Activated B cell treated with CpG ODN at 0.5 μM for 24 hours (primary cell): ENCODE results near the gene PRR27. TPM values are rescaled to one million over a fixed set of nuclear protein-coding genes. Genes with fewer than 3 reads are reported as not detected.

ENCODE experiments used
- ATAC-seq: fragments of 200-7000 bp; cut with Tn5 transposase; one replicate; pipeline ENCODE4 v1.10.0; 2021; ENCODE audit warnings: low read depth, mild to moderate bottlenecking, moderate library complexity
- CTCF ChIA-PET: fragments of 350-600 bp; sonication (Branson Sonifier 250); formaldehyde crosslinking; loops from one replicate; lab custom pipeline; 2021; ENCODE audit warnings: antibody characterized with exemption; lab: Charles Lee
- POLR2A ChIA-PET: fragments of 350-600 bp; sonication (Branson Sonifier 250); formaldehyde crosslinking; loops from one replicate; lab custom pipeline; 2021; ENCODE audit warnings: antibody characterized with exemption; lab: Charles Lee
- DNase-seq: peaks from one replicate; pipeline ENCODE4 v3.0.0; 2022
- H3K27ac Mint-ChIP-seq: one replicate; pipeline ENCODE4 v1.8.0; 2020; ENCODE audit warnings: mixed read lengths
- H3K27me3 Mint-ChIP-seq: one replicate; pipeline ENCODE4 v1.8.0; 2021; ENCODE audit warnings: mixed read lengths
- H3K36me3 Mint-ChIP-seq: one replicate; pipeline ENCODE4 v1.8.0; 2021; ENCODE audit warnings: low read depth, mixed read lengths
- H3K4me1 Mint-ChIP-seq: one replicate; pipeline ENCODE4 v1.8.0; 2021; ENCODE audit warnings: mixed read lengths
- H3K4me3 Mint-ChIP-seq: one replicate; pipeline ENCODE4 v1.8.0; 2020; ENCODE audit warnings: mild to moderate bottlenecking, mixed read lengths
- H3K9me3 Mint-ChIP-seq: one replicate; pipeline ENCODE4 v1.8.0; 2020; ENCODE audit warnings: mixed read lengths
- intact Hi-C: fragments of 100-400 bp; cut with micrococcal nuclease; formaldehyde crosslinking; loops from one replicate; pipeline ENCODE4 v1.15.1; 2024
- total RNA-seq: library from RNA; stranded (reverse); gene quantifications from 2 replicates; pipeline ENCODE4 v1.2.3, GENCODE V29; 2022
- TF ChIP-seq, protein P1 (sequence below): fragments of 200-600 bp; IDR thresholded peaks from one replicate; pipeline ENCODE4 v1.8.0; 2022; ENCODE audit warnings: antibody characterized with exemption, mild to moderate bottlenecking

PRR27 gene
- total RNA-seq, 1 donor from 2014 or later, result not detected

GRCh38 chr4:70183168-70183939 lies 29.3 kb downstream of the PRR27 start:
- ChIA-PET CTCF (interaction anchor here (0.6 to 2.0 kb wide), 2 partner anchors 16 to 327 kb away, joined by 4 to 6 read pairs; no protein-coding TSS in a partner anchor), POLR2A (no interaction called here)
- TF ChIP-seq, protein P1, sequence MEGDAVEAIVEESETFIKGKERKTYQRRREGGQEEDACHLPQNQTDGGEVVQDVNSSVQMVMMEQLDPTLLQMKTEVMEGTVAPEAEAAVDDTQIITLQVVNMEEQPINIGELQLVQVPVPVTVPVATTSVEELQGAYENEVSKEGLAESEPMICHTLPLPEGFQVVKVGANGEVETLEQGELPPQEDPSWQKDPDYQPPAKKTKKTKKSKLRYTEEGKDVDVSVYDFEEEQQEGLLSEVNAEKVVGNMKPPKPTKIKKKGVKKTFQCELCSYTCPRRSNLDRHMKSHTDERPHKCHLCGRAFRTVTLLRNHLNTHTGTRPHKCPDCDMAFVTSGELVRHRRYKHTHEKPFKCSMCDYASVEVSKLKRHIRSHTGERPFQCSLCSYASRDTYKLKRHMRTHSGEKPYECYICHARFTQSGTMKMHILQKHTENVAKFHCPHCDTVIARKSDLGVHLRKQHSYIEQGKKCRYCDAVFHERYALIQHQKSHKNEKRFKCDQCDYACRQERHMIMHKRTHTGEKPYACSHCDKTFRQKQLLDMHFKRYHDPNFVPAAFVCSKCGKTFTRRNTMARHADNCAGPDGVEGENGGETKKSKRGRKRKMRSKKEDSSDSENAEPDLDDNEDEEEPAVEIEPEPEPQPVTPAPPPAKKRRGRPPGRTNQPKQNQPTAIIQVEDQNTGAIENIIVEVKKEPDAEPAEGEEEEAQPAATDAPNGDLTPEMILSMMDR, result no peak
- Mint-ChIP-seq H3K27me3 (no peaks in the 10 kb centered on the region), H3K27ac (no peak overlapping the region), H3K4me3 (no peak overlapping the region), H3K36me3 (no peaks in the 10 kb centered on the region), H3K9me3 (no peaks in the 10 kb centered on the region), H3K4me1 (no peaks in the 10 kb centered on the region)
- DNase-seq, result no peak
- ATAC-seq, result no peak
- intact Hi-C loops, result loop anchor here (5.0 to 10.0 kb wide), 2 partner anchors 499 to 1911 kb away; no protein-coding TSS in a partner anchor

DNA sequence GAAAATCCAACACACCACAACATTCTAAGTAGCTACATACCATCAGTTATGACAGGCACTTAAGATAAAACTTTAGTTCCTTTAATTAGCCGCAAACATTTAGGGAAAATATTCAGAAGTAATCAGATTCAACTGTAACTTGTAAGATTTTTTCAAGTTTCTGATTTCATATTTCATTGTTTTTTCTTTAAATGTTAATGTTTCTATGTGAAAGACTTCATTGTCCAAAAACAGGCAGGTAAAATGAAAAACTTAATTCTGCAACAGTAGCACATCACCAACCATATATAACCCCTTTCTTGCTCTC lies 29.9 kb downstream of the PRR27 start:
- POLR2A ChIA-PET, result no interaction called here
- CTCF ChIA-PET, result interaction anchor here (2.0 kb wide), 1 partner anchor 15 kb away, joined by 6 read pairs; no protein-coding TSS in a partner anchor
- TF ChIP-seq, protein P1, result no peak
- intact Hi-C loops, result loop anchor here (5.0 to 10.0 kb wide), 2 partner anchors 499 to 1912 kb away; no protein-coding TSS in a partner anchor
- no peak for ATAC-seq
- H3K27me3 Mint-ChIP-seq, result no peaks in the 10 kb centered on the region
- DNase-seq, result no peak
- H3K4me1 Mint-ChIP-seq, result no peaks in the 10 kb centered on the region
- no peak overlapping the region for H3K4me3 Mint-ChIP-seq
- no peaks in the 10 kb centered on the region for H3K36me3 Mint-ChIP-seq
- no peak overlapping the region for H3K27ac Mint-ChIP-seq
- no peaks in the 10 kb centered on the region for H3K9me3 Mint-ChIP-seq

GRCh38 chr4:70187216-70187615 lies 33.2 kb downstream of the PRR27 start:
- POLR2A ChIA-PET, result no interaction called here
- DNase-seq (no peak), ATAC-seq (no peak)
- Mint-ChIP-seq H3K36me3 (no peaks in the 10 kb centered on the region), H3K9me3 (no peaks in the 10 kb centered on the region), H3K27ac (no peak overlapping the region), H3K27me3 (no peaks in the 10 kb centered on the region), H3K4me3 (no peak overlapping the region), H3K4me1 (no peaks in the 10 kb centered on the region)
- CTCF ChIA-PET, result no interaction called here
- TF ChIP-seq, protein P1, result no peak
- intact Hi-C loops, result loop anchor here (10.0 kb wide), 1 partner anchor 502 kb away; no protein-coding TSS in a partner anchor

GRCh38 chr4:70190579-70190978 lies 36.5 kb downstream of the PRR27 start:
- DNase-seq (no peak), ATAC-seq (no peak)
- H3K4me3 Mint-ChIP-seq, result no peak overlapping the region
- H3K4me1 Mint-ChIP-seq, result no peaks in the 10 kb centered on the region
- ChIA-PET POLR2A (no interaction called here), CTCF (no interaction called here)
- no peaks in the 10 kb centered on the region for H3K27me3 Mint-ChIP-seq
- H3K27ac Mint-ChIP-seq, result no peak overlapping the region
- H3K36me3 Mint-ChIP-seq, result no peaks in the 10 kb centered on the region
- TF ChIP-seq, protein P1, result no peak
- intact Hi-C loops, result no loop called here
- no peaks in the 10 kb centered on the region for H3K9me3 Mint-ChIP-seq

DNA sequence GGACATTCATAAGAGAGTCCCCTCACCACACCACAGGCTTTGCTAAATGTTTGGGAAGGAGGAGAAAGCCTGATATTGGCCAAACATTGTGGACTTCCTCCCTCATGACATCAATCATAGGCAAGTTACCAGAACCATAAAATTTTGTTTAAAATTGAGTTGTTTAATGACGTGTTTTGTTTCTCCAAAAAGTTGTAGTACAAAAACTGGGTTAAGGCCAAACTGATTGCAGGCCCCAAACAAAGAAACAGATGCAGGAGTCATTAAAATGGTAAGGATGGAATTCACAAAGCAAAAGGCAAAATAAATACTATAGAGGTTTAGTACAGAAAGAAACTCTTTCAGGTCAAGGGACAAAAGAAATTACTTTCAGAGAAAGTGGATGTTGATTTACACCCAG lies 37.6 kb downstream of the PRR27 start:
- H3K4me1 Mint-ChIP-seq, result no peaks in the 10 kb centered on the region
- H3K4me3 Mint-ChIP-seq, result no peak overlapping the region
- ChIA-PET POLR2A (no interaction called here), CTCF (no interaction called here)
- H3K36me3 Mint-ChIP-seq, result no peaks in the 10 kb centered on the region
- TF ChIP-seq, protein P1, result no peak
- ATAC-seq, result no peak
- intact Hi-C loops, result no loop called here
- DNase-seq, result no peak
- no peaks in the 10 kb centered on the region for H3K9me3 Mint-ChIP-seq
- no peak overlapping the region for H3K27ac Mint-ChIP-seq
- no peaks in the 10 kb centered on the region for H3K27me3 Mint-ChIP-seq
